HEK293T (cell line): ENCODE data around the gene ARIH2.

ENCODE experiments used
- BHLHE40 ChIP-seq: fragments of 450-650 bp; IDR thresholded peaks from 2 replicates; pipeline ENCODE4 v1.6.1; 2016; ENCODE audit warnings: mild to moderate bottlenecking, moderate library complexity, borderline replicate concordance
- FOXK2 ChIP-seq: fragments of 450-650 bp; IDR thresholded peaks from 2 replicates; pipeline ENCODE4 v1.6.1; 2016; ENCODE audit warnings: mild to moderate bottlenecking
- SP1 ChIP-seq: fragments of 450-650 bp; IDR thresholded peaks from 2 replicates; pipeline ENCODE4 v1.6.1; 2017

- TF ChIP-seq FOXK2, result no peak
- no peak for TF ChIP-seq BHLHE40
- TF ChIP-seq SP1, result no peak
Measured at GRCh38 chr3:48918388-48919214, at the start of gene ARIH2.
